HG03378 (cell line): Measurements from ENCODE around the gene CCDC97.
"Not testable (repeated sequence)": the region's sequence is repeated elsewhere in the genome, so short reads cannot be mapped to it uniquely, and the experiment has no call there.

ENCODE experiments used
- ATAC-seq: cut with Tn5 transposase; IDR thresholded peaks from one replicate; pipeline ENCODE4 v1.9.1; 2021; ENCODE audit warnings: mild to moderate bottlenecking, moderate library complexity; ENCODE audit not compliant: unreplicated experiment

Gene CCDC97

GRCh38 chr19:41310033-41310831 lies at the start of gene CCDC97:
CCDC97 (plus strand) TSS chr19:41310172; CDS start chr19:41310311, 139 bp downstream.
- ATAC-seq, result peak; percentile 55

GRCh38 chr19:41261474-41262190 lies 48.3 kb upstream of the CCDC97 start:
- no peak for ATAC-seq

GRCh38 chr19:41263042-41263849 lies 46.7 kb upstream of the CCDC97 start:
- peak; percentile 19 for ATAC-seq

GRCh38 chr19:41263850-41264580 lies 46.0 kb upstream of the CCDC97 start, which contains the start of gene HNRNPUL1:
HNRNPUL1 (plus strand) TSS chr19:41264372; CDS start chr19:41264504, 132 bp downstream.
- ATAC-seq, result peak; percentile 81

GRCh38 chr19:41264581-41265394 lies 45.2 kb upstream of the CCDC97 start:
- ATAC-seq, result no peak

- ATAC-seq, result no peak
Observed at GRCh38 chr19:41265395-41266153, 44.4 kb upstream of the CCDC97 start.

- ATAC-seq, result no peak
Observed at GRCh38 chr19:41269055-41269454, 40.9 kb upstream of the CCDC97 start.

- no peak for ATAC-seq
Observed at GRCh38 chr19:41269571-41269970, 40.4 kb upstream of the CCDC97 start.

- ATAC-seq, result no peak
Observed at GRCh38 chr19:41273076-41273475, 36.9 kb upstream of the CCDC97 start.

GRCh38 chr19:41274802-41275201 lies 35.2 kb upstream of the CCDC97 start:
- no peak for ATAC-seq

GRCh38 chr19:41276231-41276630 lies 33.7 kb upstream of the CCDC97 start:
- ATAC-seq, result no peak

- ATAC-seq, result no peak
Observed at GRCh38 chr19:41278478-41278877, 31.5 kb upstream of the CCDC97 start.

GRCh38 chr19:41288673-41289530 lies 21.1 kb upstream of the CCDC97 start:
- no peak for ATAC-seq

- not testable (repeated sequence) for ATAC-seq
Observed at GRCh38 chr19:41289814-41290213, 20.2 kb upstream of the CCDC97 start.

- ATAC-seq, result no peak
Observed at GRCh38 chr19:41294393-41294792, 15.6 kb upstream of the CCDC97 start.

- ATAC-seq, result no peak
Observed at GRCh38 chr19:41295499-41295898, 14.5 kb upstream of the CCDC97 start.

- no peak for ATAC-seq
Observed at GRCh38 chr19:41296433-41296871, 13.5 kb upstream of the CCDC97 start.
